ENCODE data around the gene RMND1.
"Not testable (repeated sequence)": the region's sequence is repeated elsewhere in the genome, so short reads cannot be mapped to it uniquely, and the experiment has no call there.

RMND1 gene

DNA sequence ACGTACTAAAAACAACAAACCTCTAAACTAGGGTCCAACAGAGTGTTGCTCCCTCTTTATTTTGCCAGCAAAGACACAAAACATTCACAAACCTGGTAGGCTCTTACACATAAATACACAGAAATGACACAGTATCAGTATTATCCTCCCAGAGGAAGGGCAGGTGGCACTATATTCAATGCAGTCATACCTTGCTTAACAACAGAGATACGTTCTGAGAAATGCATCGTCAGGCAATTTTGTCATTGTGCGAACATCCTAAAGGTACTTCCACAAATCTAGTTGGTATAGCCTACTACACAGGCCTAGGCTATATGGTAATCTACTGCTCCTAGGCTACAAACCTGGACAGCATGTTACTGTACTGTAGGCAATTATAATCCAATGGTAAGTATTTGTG, 70.2 kb downstream of the RMND1 start:
- DNase-seq = no peak

GRCh38 chr6:151380848-151381205, 71.1 kb downstream of the RMND1 start:
- no peak for DNase-seq

DNA sequence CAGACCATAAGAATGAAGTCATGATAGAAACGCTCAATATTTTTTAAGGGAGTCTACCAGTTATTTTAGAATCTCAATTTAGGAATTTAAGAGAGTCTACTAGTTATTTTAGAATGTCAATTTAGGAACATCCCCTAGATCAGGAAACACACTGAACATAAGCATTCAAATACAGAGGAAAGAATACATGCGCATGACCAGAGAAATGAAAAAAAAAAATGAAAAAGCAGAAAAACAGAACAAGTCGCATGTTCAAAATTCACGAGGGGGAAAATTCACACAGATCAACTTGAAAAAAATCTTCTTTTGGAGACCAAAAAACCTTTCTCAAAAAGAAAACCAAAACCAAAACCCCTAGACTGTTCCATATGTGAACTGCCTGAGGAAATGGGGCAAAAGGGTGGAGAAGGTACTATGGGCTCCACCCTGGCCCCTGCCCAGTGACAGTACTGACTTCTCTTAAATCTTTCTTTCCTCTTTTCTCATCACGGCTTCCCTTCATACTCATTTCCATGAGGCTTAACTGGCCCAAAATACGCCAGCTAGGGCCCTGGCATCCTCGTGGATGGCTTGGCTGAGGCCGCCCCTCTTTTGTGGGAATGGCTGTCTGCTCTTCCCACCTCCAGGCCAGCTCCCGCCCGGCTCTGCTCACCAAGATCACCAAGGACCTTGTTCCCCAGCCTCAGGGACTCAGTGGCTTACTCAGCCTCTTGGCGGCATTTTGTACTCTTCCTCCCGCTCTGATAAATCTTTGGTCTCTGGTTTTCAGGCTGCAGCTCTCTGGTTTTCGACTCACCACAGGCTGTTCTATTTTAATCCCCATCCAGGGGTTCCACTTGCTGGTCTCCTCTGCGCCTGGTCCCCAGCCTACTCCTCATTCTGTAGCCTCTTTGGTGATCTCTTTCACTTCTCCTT, 71.7 kb downstream of the RMND1 start:
- DNase-seq = no peak

GRCh38 chr6:151377095-151377494, 74.8 kb downstream of the RMND1 start:
- DNase-seq = no peak

GRCh38 chr6:151376440-151376839, 75.5 kb downstream of the RMND1 start:
- DNase-seq = peak; percentile 36

GRCh38 chr6:151375833-151376232, 76.1 kb downstream of the RMND1 start:
- DNase-seq = no peak

DNA sequence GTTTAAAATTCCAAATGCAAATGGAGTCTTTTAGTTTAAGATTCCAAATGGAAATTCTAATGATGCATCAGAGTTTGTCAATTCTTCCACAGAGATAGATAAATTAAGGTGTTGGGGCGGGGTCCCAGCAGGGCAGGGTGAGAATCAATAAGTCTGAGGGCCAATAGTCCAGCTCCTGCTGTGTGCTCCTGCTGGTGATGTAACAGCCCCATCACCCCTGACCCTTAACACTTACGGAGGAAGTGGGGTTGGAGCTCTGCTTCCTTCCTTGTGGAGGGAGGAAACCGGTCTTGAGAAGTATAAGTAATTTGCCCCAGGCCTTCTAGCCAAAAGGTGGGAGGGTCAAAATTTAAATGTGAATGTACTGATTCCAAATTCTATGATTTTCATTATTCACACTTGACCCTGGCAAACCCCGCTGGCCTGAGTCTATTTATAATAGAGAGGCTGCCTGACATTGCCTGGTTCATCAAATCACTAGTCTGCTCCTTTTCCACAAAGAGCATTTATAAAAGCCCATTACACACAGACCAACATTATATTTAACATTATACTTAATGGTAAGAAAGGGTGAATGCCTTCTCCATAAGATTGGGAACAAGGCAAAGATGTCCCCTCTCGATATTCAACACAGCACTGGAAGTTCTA, 77.8 kb downstream of the RMND1 start:
- DNase-seq = no peak

GRCh38 chr6:151372164-151372563, 79.8 kb downstream of the RMND1 start:
- DNase-seq = no peak

- peak; percentile 42 for DNase-seq
Observed at GRCh38 chr6:151370509-151371078, 81.3 kb downstream of the RMND1 start.

- DNase-seq = no peak
Observed at GRCh38 chr6:151365233-151365632, 86.7 kb downstream of the RMND1 start.

- no peak for DNase-seq
Observed at GRCh38 chr6:151359486-151359885, 92.4 kb downstream of the RMND1 start.

DNA sequence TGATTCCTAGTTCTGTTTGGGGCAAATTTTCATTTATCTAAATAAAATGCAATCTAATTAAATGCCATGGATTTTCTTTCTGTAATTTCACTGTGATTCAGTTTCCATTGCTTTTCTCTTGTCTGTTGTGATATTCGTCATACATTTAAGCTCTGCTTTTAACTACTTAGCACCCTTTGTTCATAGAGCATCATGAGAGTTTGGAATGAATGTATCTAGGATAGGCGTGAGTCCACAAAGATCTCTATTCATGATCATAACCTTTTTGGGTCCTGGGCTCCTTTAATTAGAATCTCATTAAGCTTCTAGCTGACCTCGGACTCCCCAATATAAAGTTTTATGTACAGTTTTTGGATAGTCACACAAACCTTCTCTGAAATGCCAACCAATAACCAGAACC, 93.5 kb downstream of the RMND1 start:
- DNase-seq = no peak

GRCh38 chr6:151357758-151358436, 94.0 kb downstream of the RMND1 start:
- DNase-seq = no peak

DNA sequence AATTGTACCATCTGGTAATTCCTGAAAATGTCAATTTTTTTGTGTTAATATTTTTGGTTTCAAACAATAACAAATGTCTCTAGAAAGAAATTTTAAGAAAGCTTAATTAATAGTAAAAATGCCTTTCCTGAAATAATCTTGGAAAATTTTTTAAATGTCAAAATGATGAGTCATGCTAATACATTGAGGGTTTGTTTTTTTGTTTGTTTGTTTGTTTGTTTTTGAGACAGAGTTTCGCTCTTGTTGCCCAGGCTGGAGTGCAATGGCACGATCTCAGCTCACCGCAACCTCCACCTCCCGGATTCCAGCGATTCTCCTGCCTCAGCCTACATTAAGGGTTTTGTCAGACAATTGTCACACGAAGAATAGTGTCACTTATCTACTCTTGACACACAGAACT, 94.9 kb downstream of the RMND1 start:
- DNase-seq = not testable (repeated sequence)

Data from fibroblast of skin of back (primary cell).